Activated T-cell treated with anti-CD3 and anti-CD28 coated beads for 1 hour (primary cell): Measurements from ENCODE around the gene TRAPPC8.
"Not testable (repeated sequence)": the region's sequence is repeated elsewhere in the genome, so short reads cannot be mapped to it uniquely, and the experiment has no call there.

Experiments
- DNase-seq: peaks from one replicate; pipeline ENCODE4 v3.0.0-alpha.2; 2020; ENCODE audit warnings: low read depth

Gene TRAPPC8

GRCh38 chr18:31857526-31858106 lies 85.3 kb downstream of the TRAPPC8 start:
- DNase-seq, result no peak

- no peak for DNase-seq
Measured at GRCh38 chr18:31850844-31851243, 92.1 kb downstream of the TRAPPC8 start.

GRCh38 chr18:31840499-31840898 lies 102.4 kb downstream of the TRAPPC8 start:
- DNase-seq, result no peak

GRCh38 chr18:31837879-31838278 lies 105.0 kb downstream of the TRAPPC8 start:
- no peak for DNase-seq

- no peak for DNase-seq
Measured at GRCh38 chr18:31835528-31836133, 107.3 kb downstream of the TRAPPC8 start.

GRCh38 chr18:31831903-31832302 lies 111.0 kb downstream of the TRAPPC8 start:
- no peak for DNase-seq

GRCh38 chr18:31830686-31831085 lies 112.2 kb downstream of the TRAPPC8 start:
- no peak for DNase-seq

- no peak for DNase-seq
Measured at GRCh38 chr18:31828613-31829012, 114.3 kb downstream of the TRAPPC8 start.

- DNase-seq, result not testable (repeated sequence)
Measured at GRCh38 chr18:31826673-31827325, 116.1 kb downstream of the TRAPPC8 start.

GRCh38 chr18:31825772-31826171 lies 117.2 kb downstream of the TRAPPC8 start:
- DNase-seq, result no peak

GRCh38 chr18:31821545-31822171 lies 121.3 kb downstream of the TRAPPC8 start:
- no peak for DNase-seq

GRCh38 chr18:31819925-31820229 lies 123.1 kb downstream of the TRAPPC8 start:
- no peak for DNase-seq

GRCh38 chr18:31819106-31819924 lies 123.6 kb downstream of the TRAPPC8 start:
- no peak for DNase-seq

GRCh38 chr18:31814132-31814531 lies 128.8 kb downstream of the TRAPPC8 start:
- no peak for DNase-seq

- not testable (repeated sequence) for DNase-seq
Measured at GRCh38 chr18:31810336-31811130, 132.4 kb downstream of the TRAPPC8 start.

- DNase-seq, result not testable (repeated sequence)
Measured at GRCh38 chr18:31809049-31809448, 133.9 kb downstream of the TRAPPC8 start.

GRCh38 chr18:31801078-31801477 lies 141.8 kb downstream of the TRAPPC8 start:
- no peak for DNase-seq

GRCh38 chr18:31799257-31799656 lies 143.7 kb downstream of the TRAPPC8 start:
- not testable (repeated sequence) for DNase-seq

GRCh38 chr18:31798399-31798798 lies 144.5 kb downstream of the TRAPPC8 start:
- DNase-seq, result no peak

GRCh38 chr18:31795747-31796146 lies 147.2 kb downstream of the TRAPPC8 start:
- no peak for DNase-seq

GRCh38 chr18:31793531-31793930 lies 149.4 kb downstream of the TRAPPC8 start:
- no peak for DNase-seq

- no peak for DNase-seq
Measured at GRCh38 chr18:31792580-31792911, 150.4 kb downstream of the TRAPPC8 start.
